Measurements from ENCODE around the gene ERGIC2. TPM values are rescaled to one million over a fixed set of nuclear protein-coding genes. Genes with fewer than 3 reads are reported as not detected.

ERGIC2 gene
- total RNA-seq, 1 donor from 2014 or later: 108 TPM

DNA sequence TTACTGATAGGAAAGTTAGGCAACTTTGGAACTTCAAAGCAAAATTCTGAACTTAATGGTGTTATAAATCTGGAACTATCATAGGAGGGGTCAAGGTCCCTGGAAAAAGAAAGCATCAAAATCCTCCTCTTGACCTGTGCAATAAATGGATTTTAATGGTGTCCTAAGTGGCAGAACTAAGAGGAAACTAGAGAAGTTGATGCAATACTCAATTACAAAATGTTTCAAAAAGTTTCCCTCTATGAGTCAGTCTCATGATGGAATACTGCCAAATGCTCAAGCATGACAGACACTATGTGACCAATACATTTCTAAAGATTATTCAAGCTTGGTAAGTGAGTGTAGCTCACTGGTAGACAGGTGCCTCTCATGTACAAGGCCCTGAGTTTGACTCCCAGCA lies 47.7 kb upstream of the ERGIC2 start:
- no peaks in the 10 kb centered on the region for H3K79me2 ChIP-seq (ENCODE audit: low read depth)
- no peak overlapping the region for H3K4me2 ChIP-seq
- Mint-ChIP-seq H3K9me3 (no peaks in the 10 kb centered on the region), H3K36me3 (no peaks in the 10 kb centered on the region), H3K27ac (no peak overlapping the region), H3K4me3 (no peak overlapping the region), H3K4me1 (peaks cover 7% of the 10 kb centered on the region), H3K27me3 (ENCODE audit: insufficient read depth, low read depth) (no peaks in the 10 kb centered on the region)
- no peaks in the 10 kb centered on the region for H4K20me1 ChIP-seq (ENCODE audit: low read depth)
- no peaks in the 10 kb centered on the region for H3K9me3 ChIP-seq (ENCODE audit: low read depth)
- peaks cover 7% of the 10 kb centered on the region for H3K4me1 ChIP-seq
- no peaks in the 10 kb centered on the region for H3K36me3 ChIP-seq
- no peaks in the 10 kb centered on the region for H3K27me3 ChIP-seq
- no peak overlapping the region for H2AFZ ChIP-seq (replicated peaks)
- TF ChIP-seq, protein P1, sequence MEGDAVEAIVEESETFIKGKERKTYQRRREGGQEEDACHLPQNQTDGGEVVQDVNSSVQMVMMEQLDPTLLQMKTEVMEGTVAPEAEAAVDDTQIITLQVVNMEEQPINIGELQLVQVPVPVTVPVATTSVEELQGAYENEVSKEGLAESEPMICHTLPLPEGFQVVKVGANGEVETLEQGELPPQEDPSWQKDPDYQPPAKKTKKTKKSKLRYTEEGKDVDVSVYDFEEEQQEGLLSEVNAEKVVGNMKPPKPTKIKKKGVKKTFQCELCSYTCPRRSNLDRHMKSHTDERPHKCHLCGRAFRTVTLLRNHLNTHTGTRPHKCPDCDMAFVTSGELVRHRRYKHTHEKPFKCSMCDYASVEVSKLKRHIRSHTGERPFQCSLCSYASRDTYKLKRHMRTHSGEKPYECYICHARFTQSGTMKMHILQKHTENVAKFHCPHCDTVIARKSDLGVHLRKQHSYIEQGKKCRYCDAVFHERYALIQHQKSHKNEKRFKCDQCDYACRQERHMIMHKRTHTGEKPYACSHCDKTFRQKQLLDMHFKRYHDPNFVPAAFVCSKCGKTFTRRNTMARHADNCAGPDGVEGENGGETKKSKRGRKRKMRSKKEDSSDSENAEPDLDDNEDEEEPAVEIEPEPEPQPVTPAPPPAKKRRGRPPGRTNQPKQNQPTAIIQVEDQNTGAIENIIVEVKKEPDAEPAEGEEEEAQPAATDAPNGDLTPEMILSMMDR (IDR thresholded peaks at IDR 0.05): no peak
- no peak for TF ChIP-seq EZH2phosphoT487 (IDR thresholded peaks at IDR 0.05)
- no peak for TF ChIP-seq EZH2 (IDR thresholded peaks at IDR 0.05)
- no peak overlapping the region for H3K9ac ChIP-seq
- no peaks in the 10 kb centered on the region for H3F3A ChIP-seq (ENCODE audit: low read depth)
- DNase-seq (ENCODE audit: low spot score): no peak
- no peak overlapping the region for H3K27ac ChIP-seq
- no peak overlapping the region for H3K4me3 ChIP-seq

DNA sequence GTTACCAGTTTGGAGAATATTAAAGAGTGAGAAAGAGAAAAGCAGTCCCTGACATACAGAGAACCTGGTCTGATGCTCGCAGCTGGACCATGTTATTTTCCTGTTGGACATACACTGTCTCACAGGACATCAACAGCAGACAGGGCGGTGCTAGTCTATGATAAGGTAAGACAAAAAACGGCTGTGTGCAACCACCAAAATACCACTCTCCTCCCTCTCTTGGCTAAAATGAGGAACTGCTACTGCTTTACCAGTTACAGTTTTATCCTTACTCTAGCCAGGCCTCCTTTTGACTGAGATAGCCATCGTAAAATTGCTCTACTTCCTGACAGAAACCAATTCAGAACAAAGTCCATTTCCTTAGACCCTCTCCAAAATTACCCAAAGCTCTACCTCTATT lies 47.0 kb upstream of the ERGIC2 start:
- Histone ChIP-seq H3K9ac (no peak overlapping the region), H3K4me1 (peaks cover 7% of the 10 kb centered on the region), H3K4me2 (no peak overlapping the region), H3K9me3 (ENCODE audit: low read depth) (no peaks in the 10 kb centered on the region), H3K27me3 (no peaks in the 10 kb centered on the region), H3K36me3 (no peaks in the 10 kb centered on the region), H3F3A (ENCODE audit: low read depth) (no peaks in the 10 kb centered on the region), H2AFZ (replicated peaks) (no peak overlapping the region), H3K4me3 (no peak overlapping the region), H3K27ac (no peak overlapping the region), H4K20me1 (ENCODE audit: low read depth) (no peaks in the 10 kb centered on the region), H3K79me2 (ENCODE audit: low read depth) (no peaks in the 10 kb centered on the region)
- DNase-seq (ENCODE audit: low spot score): peak; percentile 23
- Mint-ChIP-seq H3K27ac (no peak overlapping the region), H3K36me3 (no peaks in the 10 kb centered on the region), H3K4me1 (peaks cover 7% of the 10 kb centered on the region), H3K27me3 (ENCODE audit: insufficient read depth, low read depth) (no peaks in the 10 kb centered on the region), H3K4me3 (no peak overlapping the region), H3K9me3 (no peaks in the 10 kb centered on the region)
- no peak for TF ChIP-seq EZH2 (IDR thresholded peaks at IDR 0.05)
- no peak for TF ChIP-seq EZH2phosphoT487 (IDR thresholded peaks at IDR 0.05)
- TF ChIP-seq, protein P1 (IDR thresholded peaks at IDR 0.05): peak; percentile 39

GRCh38 chr12:29426498-29426897 lies 45.5 kb upstream of the ERGIC2 start:
- H3K4me3 Mint-ChIP-seq: no peak overlapping the region
- no peaks in the 10 kb centered on the region for H3K9me3 ChIP-seq (ENCODE audit: low read depth)
- no peaks in the 10 kb centered on the region for H3K36me3 Mint-ChIP-seq
- no peak overlapping the region for H3K4me2 ChIP-seq
- DNase-seq (ENCODE audit: low spot score): no peak
- no peaks in the 10 kb centered on the region for H3K36me3 ChIP-seq
- peaks cover 7% of the 10 kb centered on the region for H3K4me1 Mint-ChIP-seq
- no peaks in the 10 kb centered on the region for H3K9me3 Mint-ChIP-seq
- no peaks in the 10 kb centered on the region for H3K27me3 ChIP-seq
- H3K79me2 ChIP-seq (ENCODE audit: low read depth): no peaks in the 10 kb centered on the region
- H3K4me3 ChIP-seq: no peak overlapping the region
- no peaks in the 10 kb centered on the region for H3F3A ChIP-seq (ENCODE audit: low read depth)
- H3K27ac Mint-ChIP-seq: no peak overlapping the region
- no peaks in the 10 kb centered on the region for H3K27me3 Mint-ChIP-seq (ENCODE audit: insufficient read depth, low read depth)
- no peak overlapping the region for H3K9ac ChIP-seq
- TF ChIP-seq, protein P1 (IDR thresholded peaks at IDR 0.05): no peak
- no peak for TF ChIP-seq EZH2phosphoT487 (IDR thresholded peaks at IDR 0.05)
- no peak for TF ChIP-seq EZH2 (IDR thresholded peaks at IDR 0.05)
- H3K27ac ChIP-seq: no peak overlapping the region
- peaks cover 7% of the 10 kb centered on the region for H3K4me1 ChIP-seq
- H4K20me1 ChIP-seq (ENCODE audit: low read depth): no peaks in the 10 kb centered on the region
- H2AFZ ChIP-seq (replicated peaks): no peak overlapping the region

Measured in neural progenitor cell (in vitro differentiated cells).